H9 (cell line): ENCODE measurements around the gene KRT13. TPM values are rescaled to one million over a fixed set of nuclear protein-coding genes. Genes with fewer than 3 reads are reported as not detected.

Experiments
- DNase-seq: peaks from one replicate; pipeline ENCODE4 v3.0.0-alpha.2; 2017
- H2AFZ ChIP-seq: one replicate; pipeline ENCODE4 v1.6.1; 2013; ENCODE audit warnings: mild to moderate bottlenecking, low read length, control low read depth, moderate library complexity
- H2AK5ac ChIP-seq: 2 replicates; pipeline ENCODE4 v1.6.1; 2013; ENCODE audit warnings: low read length, control low read depth, mixed read lengths; ENCODE audit not compliant: insufficient read length
- H2BK120ac ChIP-seq: one replicate; pipeline ENCODE4 v1.6.1; 2013; ENCODE audit warnings: low read depth, mild to moderate bottlenecking, low read length, control low read depth, inconsistent platforms; ENCODE audit not compliant: poor library complexity, severe bottlenecking
- H2BK12ac ChIP-seq: 2 replicates; pipeline ENCODE4 v1.6.1; 2013; ENCODE audit warnings: low read length, control low read depth, mixed read lengths, low read depth; ENCODE audit not compliant: insufficient read length
- H2BK15ac ChIP-seq: 2 replicates; pipeline ENCODE4 v1.6.1; 2013; ENCODE audit warnings: low read depth, low read length, control low read depth
- H2BK20ac ChIP-seq: one replicate; pipeline ENCODE4 v1.6.1; 2013; ENCODE audit warnings: low read depth, mild to moderate bottlenecking, low read length, control low read depth, inconsistent platforms; ENCODE audit not compliant: poor library complexity, severe bottlenecking
- H2BK5ac ChIP-seq: 2 replicates; pipeline ENCODE4 v1.6.1; 2013; ENCODE audit warnings: low read length, control low read depth, mixed read lengths; ENCODE audit not compliant: insufficient read length
- H3K14ac ChIP-seq: 2 replicates; pipeline ENCODE4 v1.6.1; 2013; ENCODE audit warnings: low read length, control low read depth; ENCODE audit not compliant: insufficient read depth
- H3K18ac ChIP-seq: 2 replicates; pipeline ENCODE4 v1.6.1; 2013; ENCODE audit warnings: low read depth, mild to moderate bottlenecking, mixed read lengths, low read length, control low read depth; ENCODE audit not compliant: insufficient read length
- H3K23ac ChIP-seq: 2 replicates; pipeline ENCODE4 v1.6.1; 2013; ENCODE audit warnings: low read length, control low read depth, mixed read lengths, low read depth; ENCODE audit not compliant: insufficient read length
- H3K23me2 ChIP-seq: 2 replicates; pipeline ENCODE4 v1.6.1; 2013; ENCODE audit warnings: low read depth, mild to moderate bottlenecking, mixed read lengths, low read length, control low read depth; ENCODE audit not compliant: insufficient read length, poor library complexity, severe bottlenecking
- H3K27ac ChIP-seq: 2 replicates; pipeline ENCODE4 v1.5.1; 2013; ENCODE audit warnings: low read length, control low read depth, mixed read lengths, low read depth; ENCODE audit not compliant: insufficient read length
- H3K27me3 ChIP-seq: 2 replicates; pipeline ENCODE4 v1.6.1; 2013; ENCODE audit warnings: low read length, control low read depth, inconsistent platforms; ENCODE audit not compliant: insufficient read depth
- H3K4ac ChIP-seq: 2 replicates; pipeline ENCODE4 v1.6.1; 2013; ENCODE audit warnings: low read depth, mild to moderate bottlenecking, control low read depth, inconsistent platforms, low read length, moderate library complexity
- H3K4me1 ChIP-seq: 2 replicates; pipeline ENCODE4 v1.6.1; 2013; ENCODE audit warnings: low read length, control low read depth, inconsistent platforms; ENCODE audit not compliant: insufficient read depth
- H3K4me2 ChIP-seq: 2 replicates; pipeline ENCODE4 v1.6.1; 2013; ENCODE audit warnings: low read length, control low read depth, mixed read lengths; ENCODE audit not compliant: insufficient read length, insufficient read depth
- H3K56ac ChIP-seq: 2 replicates; pipeline ENCODE4 v1.6.1; 2013; ENCODE audit warnings: low read depth, mild to moderate bottlenecking, mixed read lengths, low read length, control low read depth; ENCODE audit not compliant: insufficient read length
- H3K79me1 ChIP-seq: 2 replicates; pipeline ENCODE4 v1.6.1; 2013; ENCODE audit warnings: low read depth, mild to moderate bottlenecking, moderate library complexity, low read length, control low read depth, inconsistent platforms; ENCODE audit not compliant: insufficient read depth, poor library complexity, severe bottlenecking
- H3K79me2 ChIP-seq: 2 replicates; pipeline ENCODE4 v1.6.1; 2013; ENCODE audit warnings: low read length, control low read depth, inconsistent platforms; ENCODE audit not compliant: insufficient read depth
- H3K9ac ChIP-seq: 2 replicates; pipeline ENCODE4 v1.6.1; 2013; ENCODE audit warnings: low read length, control low read depth, mixed read lengths; ENCODE audit not compliant: insufficient read length; ENCODE audit errors: extremely low read depth
- H3K9me3 ChIP-seq: one replicate; pipeline ENCODE4 v1.6.1; 2013; ENCODE audit warnings: low read depth, low read length, inconsistent platforms; ENCODE audit not compliant: control insufficient read depth
- H3T11ph ChIP-seq: one replicate; pipeline ENCODE4 v1.6.1; 2013; ENCODE audit warnings: mild to moderate bottlenecking, low read length, control low read depth, inconsistent platforms
- H4K20me1 ChIP-seq: one replicate; pipeline ENCODE4 v1.6.1; 2013; ENCODE audit not compliant: control insufficient read depth, insufficient read length, insufficient read depth
- H4K5ac ChIP-seq: 2 replicates; pipeline ENCODE4 v1.6.1; 2013; ENCODE audit warnings: low read depth, mild to moderate bottlenecking, mixed read lengths, low read length, control low read depth; ENCODE audit not compliant: insufficient read length
- H4K8ac ChIP-seq: replicated peaks from 2 replicates; pipeline ENCODE4 v1.6.1; 2013; ENCODE audit warnings: low read length, control low read depth, mixed read lengths, low read depth; ENCODE audit not compliant: insufficient read length
- H4K91ac ChIP-seq: 2 replicates; pipeline ENCODE4 v1.6.1; 2013; ENCODE audit warnings: low read depth, mild to moderate bottlenecking, moderate library complexity, mixed read lengths, low read length, control low read depth; ENCODE audit not compliant: insufficient read length
- H3K27ac Mint-ChIP-seq, 3 experiments: 2 replicates in 2 of 3; 3 replicates in 1 of 3; pipeline ENCODE4 v1.8.0; 2020 to 2021; ENCODE audit warnings: mixed read lengths in 3 of 3, mild to moderate bottlenecking in 1 of 3, moderate library complexity in 1 of 3
- H3K27me3 Mint-ChIP-seq: 2 replicates; pipeline ENCODE4 v1.8.0; 2021; ENCODE audit warnings: low read depth, mild to moderate bottlenecking, moderate library complexity, mixed read lengths
- H3K36me3 Mint-ChIP-seq, 3 experiments: 2 replicates in 2 of 3; 3 replicates in 1 of 3; pipeline ENCODE4 v1.8.0; 2020 to 2021; ENCODE audit warnings: low read depth in 3 of 3, mixed read lengths in 3 of 3; ENCODE audit not compliant: insufficient read depth in 1 of 3
- H3K4me1 Mint-ChIP-seq, 2 experiments: 2 replicates each; pipeline ENCODE4 v1.8.0; 2020; ENCODE audit warnings: mixed read lengths in 2 of 2
- H3K4me3 Mint-ChIP-seq, 2 experiments: 2 replicates in 1 of 2; 3 replicates in 1 of 2; pipeline ENCODE4 v1.8.0; 2020 to 2021; ENCODE audit warnings: mild to moderate bottlenecking in 2 of 2, mixed read lengths in 2 of 2, moderate library complexity in 1 of 2
- H3K9me3 Mint-ChIP-seq, 2 experiments: 2 replicates in 1 of 2; 3 replicates in 1 of 2; pipeline ENCODE4 v1.8.0; 2020; ENCODE audit warnings: mild to moderate bottlenecking in 2 of 2, mixed read lengths in 2 of 2, moderate library complexity in 1 of 2
- CTCF ChIP-seq: fragments of 200-600 bp; sonication (generic); conservative IDR thresholded peaks from 3 replicates; pipeline ENCODE4 v1.8.0; 2021; ENCODE audit warnings: antibody characterized with exemption, mild to moderate bottlenecking
- WGBS: extraction: QIAGEN DNeasy Blood & Tissue Kit; methylation state at CpG from one replicate; pipeline ENCODE4 v1.1.7; 2013; ENCODE audit warnings: missing lambda C conversion rate, low lambda C conversion rate, mixed read lengths; ENCODE audit not compliant: insufficient read length; ENCODE audit errors: extremely low coverage; 5-methylcytosine and 5-hydroxymethylcytosine counted together
- total RNA-seq: library from RNA; stranded (reverse); gene quantifications from 2 replicates; pipeline ENCODE4 v1.2.1, GENCODE V29; 2021

The KRT13 gene
- total RNA-seq, 1 experiment from 2014 or later, result not detected

GRCh38 chr17:41522301-41523224 is 17.2 kb upstream of the KRT13 start:
- Histone ChIP-seq H3K27me3 (no peaks in the 10 kb centered on the region), H3K4me2 (no peak overlapping the region), H2BK5ac (no peak overlapping the region), H3K27ac (no peak overlapping the region), H2BK12ac (no peak overlapping the region), H3K23me2 (peaks cover 7% of the 10 kb centered on the region), H3K4me1 (no peaks in the 10 kb centered on the region; the same call in 1 of the 2 replicates), H3K79me1 (no peaks in the 10 kb centered on the region), H3K9me3 (no peaks in the 10 kb centered on the region), H3K56ac (no peak overlapping the region), H2BK20ac (no peak overlapping the region), H2BK15ac (no peak overlapping the region), H4K91ac (no peak overlapping the region), H3K23ac (no peak overlapping the region), H4K8ac (no peak overlapping the region), H2AFZ (no peak overlapping the region), H3K18ac (no peak overlapping the region), H3K14ac (no peak overlapping the region), H4K5ac (no peak overlapping the region), H4K20me1 (no peaks in the 10 kb centered on the region), H3T11ph (no peak overlapping the region), H3K4ac (no peak overlapping the region), H2BK120ac (no peak overlapping the region), H3K79me2 (peaks cover 4% of the 10 kb centered on the region; the same call in 1 of the 2 replicates), H3K9ac (no peak overlapping the region), H2AK5ac (no peak overlapping the region)
- Mint-ChIP-seq H3K4me3 (no peak overlapping the region), H3K27me3 (no peaks in the 10 kb centered on the region; the same call in 1 of the 2 replicates), H3K9me3 (no peaks in the 10 kb centered on the region), H3K27ac (peak overlapping the region in 2 of 3 experiments; percentile 83 to 89; a peak in 3 of 7 replicates), H3K4me1 (peaks cover 33 to 44% of the 10 kb centered on the region in 2 experiments), H3K36me3 (peaks cover 25 to 43% (median 37%) of the 10 kb centered on the region in 3 experiments; a peak in 6 of 7 replicates)
- no peak for DNase-seq
- no CpG with 5 or more reads among the region's 12 CpGs for WGBS
- TF ChIP-seq CTCF, result no peak
